Heart right ventricle (tissue), 16 donors: Measurements from ENCODE around the gene HEBP2. TPM values are rescaled to one million over a fixed set of nuclear protein-coding genes. Genes with fewer than 3 reads are reported as not detected.

Experiments
- ATAC-seq, 8 donors: fragments of 200-7000 bp; cut with Tn5 transposase; one replicate each; pipeline ENCODE4 v1.9.1; 2020; ENCODE audit warnings: mild to moderate bottlenecking in 8 of 8, moderate library complexity in 8 of 8, moderate number of reproducible peaks in 1 of 8
- DNase-seq, 2 donors: peaks; one replicate each; pipeline ENCODE4 v3.0.0-alpha.2; 2020
- H3K27ac ChIP-seq, 10 donors: fragments of 200-600 bp; sonication (generic) in 2 of 10; one replicate each; pipeline versions ENCODE4 v1.5.0 to v1.8.0; 2020 to 2022; ENCODE audit warnings: mild to moderate bottlenecking in 3 of 10
- H3K27me3 ChIP-seq, 7 donors: fragments of 200-600 bp; one replicate each; pipeline ENCODE4 v1.8.0; 2021 to 2022; ENCODE audit warnings: mild to moderate bottlenecking in 2 of 7
- H3K36me3 ChIP-seq, 9 donors: fragments of 200-600 bp; sonication (generic) in 1 of 9; one replicate each; pipeline versions ENCODE4 v1.5.0 to v1.8.0; 2020 to 2022; ENCODE audit warnings: mild to moderate bottlenecking in 2 of 9
- H3K4me1 ChIP-seq, 9 donors: fragments of 200-600 bp; sonication (generic) in 1 of 9; one replicate each; pipeline versions ENCODE4 v1.5.0 to v1.8.0; 2020 to 2022; ENCODE audit warnings: mild to moderate bottlenecking in 4 of 9
- H3K4me3 ChIP-seq, 10 donors: fragments of 200-600 bp; sonication (generic) in 2 of 10; one replicate each; pipeline versions ENCODE4 v1.5.0 to v1.8.0; 2020 to 2022; ENCODE audit warnings: mild to moderate bottlenecking in 7 of 10, moderate library complexity in 2 of 10
- H3K9me3 ChIP-seq, 11 donors: fragments of 200-600 bp in 10 of 11; sonication (generic) in 2 of 11; one replicate each; pipeline versions ENCODE4 v1.5.0 to v1.8.0; 2013 to 2022; ENCODE audit warnings: mild to moderate bottlenecking in 2 of 11, control low read depth in 1 of 11, moderate library complexity in 1 of 11
- WGBS, 2 donors: extraction: QIAGEN DNeasy Blood & Tissue Kit; methylation state at CpG; one replicate each; pipeline ENCODE4 v1.1.7; 2013; ENCODE audit warnings: inconsistent platforms in 1 of 2; 5-methylcytosine and 5-hydroxymethylcytosine counted together
- intact Hi-C, 10 donors: fragments of 100-400 bp; cut with DNase I; formaldehyde crosslinking; loops; one replicate each; pipeline versions ENCODE4 v1.11.1 to v1.14.2; 2022
- polyA plus RNA-seq, 2 donors: library from polyadenylated mRNA; stranded (reverse); fragments of 200-250 nt; gene quantifications; one replicate each; pipeline ENCODE4 v1.2.3, GENCODE V29; 2013
- total RNA-seq, 10 donors: library from RNA; stranded (reverse); fragmentation: NEBNext Ultra II Directional in 3 of 10; extraction: Animal tissue kit (Norgen Biotek cat#: 25700) in 3 of 10; gene quantifications; one replicate each; pipeline versions ENCODE4 v1.2.1 to v1.2.4, GENCODE V29; 2021 to 2023
- TF ChIP-seq, protein P1 (sequence below), 9 donors: fragments of 200-600 bp; sonication (generic) in 2 of 9; IDR thresholded peaks; one replicate each; pipeline versions ENCODE4 v1.5.0 to v1.8.0; 2021 to 2022; ENCODE audit warnings: antibody characterized with exemption in 9 of 9, mild to moderate bottlenecking in 5 of 9, moderate library complexity in 1 of 9
- donor health status: Arrhythmogenic right ventricular cardiomyopathy.
- donor health status: ischemic (EF 13 %, LVEDD 7.1; RV severe dilation, severe dysfunction).
- donor health status: healthy with polysubstance abuse.
- donor health status: DM: no; HTN: yes; CAD: no.
- donor health status: DM: no; HTN: no; CAD: no.
- donor health status: ischemic (EF 25% LVEDD 6.9; RV normal size, moderate dysfunction).
- donor health status: ischemic (EF 25% LVEDD 5.7; RV mildly dilated, moderate dysfunction).
- donor health status: healthy.
- donor health status: DM: yes; HTN: yes; CAD: no.
- donor health status: Ischemic cardiomyopathy.
- donor health status: ischemic (EF 35%, LVEDD 5.7; RV mildly dilated, moderate dysfunction).
- donor health status: nonischemic (EF 11% LVEDD 7.7; RV severe dilation, severe dysfunction).
- donor health status: DM: yes; HTN: yes; CAD: no.
- donor health status: PGD.
- donor health status: ischemic (EF 29% LVEDD 5.4; RV normal size, mild dysfunction).
- donor health status: nonischemic (EF 23%, LVEDD 6.1; RV moderate dilation, normal function).

Gene HEBP2
- total and polyA plus RNA-seq, 12 donors: 44.1 to 123 (median 100) TPM

DNA sequence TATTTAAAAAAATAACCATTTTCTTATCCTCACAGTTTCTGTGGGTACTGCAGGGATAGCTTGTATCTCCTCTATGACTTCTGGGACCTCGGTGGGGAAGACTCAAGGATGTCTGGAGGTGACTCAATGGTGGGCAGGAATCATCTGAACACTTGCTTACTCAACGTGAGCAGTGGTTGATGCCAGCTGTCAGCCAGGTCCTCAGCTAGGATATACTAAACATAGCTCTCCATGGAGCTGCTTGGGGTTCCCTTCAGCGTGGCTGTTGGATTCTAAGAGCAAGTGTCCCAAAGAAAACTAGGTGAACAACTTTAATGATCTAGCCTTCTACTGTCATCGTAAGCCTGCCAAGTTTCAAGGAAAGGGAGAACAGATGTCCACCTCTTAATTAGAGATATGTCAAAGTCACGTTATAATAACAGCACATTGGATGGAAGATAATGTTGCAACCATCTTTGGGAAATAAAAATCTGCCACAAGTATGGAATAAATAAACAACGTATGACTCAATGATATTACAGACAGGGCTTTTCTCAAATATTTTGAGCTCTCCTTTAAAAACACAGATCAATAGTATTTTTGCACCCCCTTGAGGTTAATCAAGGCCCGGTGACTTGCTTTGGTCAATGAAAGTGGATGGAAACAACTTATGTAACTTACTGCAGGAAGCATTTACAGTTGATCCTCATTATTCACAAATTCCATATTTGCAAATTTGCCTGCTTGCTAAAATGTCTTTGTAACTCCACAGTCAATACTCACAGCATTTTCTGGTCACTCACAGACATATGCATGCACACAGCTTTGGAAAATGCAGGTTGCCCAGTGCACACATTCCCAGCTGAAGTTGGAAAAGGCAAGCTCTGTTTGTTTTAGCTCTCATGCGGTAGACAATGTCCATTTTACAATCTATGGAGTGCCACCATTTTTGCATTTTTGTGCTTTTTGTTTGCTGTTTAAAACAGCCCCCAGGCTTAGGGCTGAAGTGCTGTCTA, 6.6 kb upstream of the HEBP2 start:
- peak in 5 of 8 donors; percentile 38 to 74 (median 44) for ATAC-seq
- intact Hi-C loops: loop anchor here in 1 of 10 donors (10.0 kb wide), 1 partner anchor 103 kb away; no protein-coding TSS in a partner anchor
- 63 to 68% methylated on average over 8 of the region's 8 CpGs for WGBS, 2 donors

DNA sequence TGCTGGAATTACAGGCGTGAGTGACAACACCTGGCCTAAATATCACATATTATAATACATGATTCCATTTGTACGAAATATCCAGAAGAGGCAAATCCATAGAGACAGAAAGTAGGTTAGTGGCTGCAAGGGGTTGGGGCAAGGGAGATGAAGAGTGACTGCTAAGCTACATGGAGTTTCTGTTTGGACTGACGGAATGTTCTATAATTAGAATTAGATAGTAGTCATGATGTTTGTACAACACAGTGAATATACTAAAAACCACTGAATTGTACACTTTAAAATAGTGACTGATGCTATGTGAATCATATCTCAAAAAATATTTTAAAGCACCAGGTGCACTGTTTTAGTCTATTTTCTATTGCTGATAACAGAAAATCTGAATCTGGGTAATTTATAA, 3.7 kb upstream of the HEBP2 start:
- DNase-seq: no peak
- H3K4me3 ChIP-seq: no peak overlapping the region
- H3K36me3 ChIP-seq: peaks cover 0 to under 1% (median 0%) of the 10 kb centered on the region in 9 donors
- intact Hi-C loops: loop anchor here in 9 of 10 donors (5.0 to 10.0 kb wide), 7 partner anchors 93 to 286 kb away; no protein-coding TSS in a partner anchor
- no peaks in the 10 kb centered on the region for H3K9me3 ChIP-seq
- TF ChIP-seq, protein P1, sequence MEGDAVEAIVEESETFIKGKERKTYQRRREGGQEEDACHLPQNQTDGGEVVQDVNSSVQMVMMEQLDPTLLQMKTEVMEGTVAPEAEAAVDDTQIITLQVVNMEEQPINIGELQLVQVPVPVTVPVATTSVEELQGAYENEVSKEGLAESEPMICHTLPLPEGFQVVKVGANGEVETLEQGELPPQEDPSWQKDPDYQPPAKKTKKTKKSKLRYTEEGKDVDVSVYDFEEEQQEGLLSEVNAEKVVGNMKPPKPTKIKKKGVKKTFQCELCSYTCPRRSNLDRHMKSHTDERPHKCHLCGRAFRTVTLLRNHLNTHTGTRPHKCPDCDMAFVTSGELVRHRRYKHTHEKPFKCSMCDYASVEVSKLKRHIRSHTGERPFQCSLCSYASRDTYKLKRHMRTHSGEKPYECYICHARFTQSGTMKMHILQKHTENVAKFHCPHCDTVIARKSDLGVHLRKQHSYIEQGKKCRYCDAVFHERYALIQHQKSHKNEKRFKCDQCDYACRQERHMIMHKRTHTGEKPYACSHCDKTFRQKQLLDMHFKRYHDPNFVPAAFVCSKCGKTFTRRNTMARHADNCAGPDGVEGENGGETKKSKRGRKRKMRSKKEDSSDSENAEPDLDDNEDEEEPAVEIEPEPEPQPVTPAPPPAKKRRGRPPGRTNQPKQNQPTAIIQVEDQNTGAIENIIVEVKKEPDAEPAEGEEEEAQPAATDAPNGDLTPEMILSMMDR (IDR thresholded peaks at IDR 0.05): no peak
- no peaks in the 10 kb centered on the region for H3K27me3 ChIP-seq
- peak overlapping the region in 3 of 10 donors; percentile 24 to 70 (median 38) for H3K27ac ChIP-seq
- ATAC-seq: peak in 1 of 8 donors; percentile 43
- WGBS, 2 donors: 53 to 68% methylated on average over 3 of the region's 3 CpGs
- peaks cover 0 to 33% (median 15%) of the 10 kb centered on the region in 9 donors for H3K4me1 ChIP-seq

More for the DNA sequence above, 6.6 kb upstream of the HEBP2 start:
- Histone ChIP-seq H3K9me3 (no peaks in the 10 kb centered on the region), H3K27me3 (no peaks in the 10 kb centered on the region), H3K27ac (no peak overlapping the region), H3K4me1 (peaks cover 0 to 42% (median 7%) of the 10 kb centered on the region in 9 donors), H3K4me3 (no peak overlapping the region), H3K36me3 (no peaks in the 10 kb centered on the region)
- no peak for DNase-seq
- TF ChIP-seq, protein P1 (IDR thresholded peaks at IDR 0.05): no peak

DNA sequence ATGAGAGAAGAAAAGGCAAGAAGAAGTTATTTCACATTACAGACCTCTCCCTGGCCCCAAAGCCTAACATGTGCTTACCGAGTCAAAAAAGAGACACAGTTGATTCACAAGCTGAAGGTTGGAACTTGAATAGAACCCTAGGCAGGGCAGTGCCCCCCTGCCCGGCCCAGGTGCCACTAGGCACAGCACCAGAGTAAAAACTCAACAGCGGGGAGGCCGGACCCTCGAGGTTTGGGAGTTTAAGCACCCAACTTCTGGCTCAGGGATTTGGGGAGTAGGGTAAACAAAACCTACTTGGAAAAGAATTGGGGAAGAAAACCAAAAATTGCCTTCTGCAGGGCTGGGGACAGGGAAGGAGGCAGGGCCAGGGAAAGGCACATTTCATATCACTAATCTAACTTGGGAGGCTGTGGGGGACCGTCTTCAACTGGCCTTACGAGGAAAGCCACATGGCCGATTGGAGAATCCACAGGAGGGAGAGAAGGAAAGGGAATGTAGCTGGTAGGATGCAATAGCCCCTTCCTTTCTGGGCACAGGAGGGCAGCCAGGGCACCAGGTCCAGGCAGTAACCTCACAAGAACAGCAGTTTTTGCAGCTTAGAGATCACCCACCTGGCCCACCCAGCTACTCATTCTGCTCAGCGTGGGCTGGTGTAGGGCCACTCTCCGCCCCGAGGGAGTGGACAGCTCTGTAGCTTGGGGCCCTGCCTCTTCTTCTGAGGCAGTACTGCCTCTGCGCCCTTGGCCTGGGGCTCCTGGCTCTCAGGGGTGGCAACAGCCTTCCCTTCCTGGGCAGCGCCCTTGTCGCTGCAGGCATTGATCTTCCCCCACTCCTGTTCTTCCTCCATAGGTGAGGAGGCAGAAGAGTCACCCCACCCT, 1.8 kb upstream of the HEBP2 start:
- intact Hi-C loops: loop anchor here in 9 of 10 donors (5.0 to 10.0 kb wide), 7 partner anchors 95 to 287 kb away; no protein-coding TSS in a partner anchor

More for the DNA sequence above, 1.8 kb upstream of the HEBP2 start:
- 97% methylated on average over 14 of the region's 14 CpGs for WGBS, 2 donors
- Histone ChIP-seq H3K27me3 (no peaks in the 10 kb centered on the region), H3K4me3 (no peak overlapping the region), H3K36me3 (peaks cover 0 to 19% (median 15%) of the 10 kb centered on the region in 9 donors), H3K9me3 (no peaks in the 10 kb centered on the region), H3K4me1 (peaks cover 0 to 28% (median 20%) of the 10 kb centered on the region in 9 donors), H3K27ac (no peak overlapping the region)
- TF ChIP-seq, protein P1 (IDR thresholded peaks at IDR 0.05): no peak
- ATAC-seq (no peak), DNase-seq (no peak)
